ENCODE results near the gene AFF1.

Gene AFF1

DNA sequence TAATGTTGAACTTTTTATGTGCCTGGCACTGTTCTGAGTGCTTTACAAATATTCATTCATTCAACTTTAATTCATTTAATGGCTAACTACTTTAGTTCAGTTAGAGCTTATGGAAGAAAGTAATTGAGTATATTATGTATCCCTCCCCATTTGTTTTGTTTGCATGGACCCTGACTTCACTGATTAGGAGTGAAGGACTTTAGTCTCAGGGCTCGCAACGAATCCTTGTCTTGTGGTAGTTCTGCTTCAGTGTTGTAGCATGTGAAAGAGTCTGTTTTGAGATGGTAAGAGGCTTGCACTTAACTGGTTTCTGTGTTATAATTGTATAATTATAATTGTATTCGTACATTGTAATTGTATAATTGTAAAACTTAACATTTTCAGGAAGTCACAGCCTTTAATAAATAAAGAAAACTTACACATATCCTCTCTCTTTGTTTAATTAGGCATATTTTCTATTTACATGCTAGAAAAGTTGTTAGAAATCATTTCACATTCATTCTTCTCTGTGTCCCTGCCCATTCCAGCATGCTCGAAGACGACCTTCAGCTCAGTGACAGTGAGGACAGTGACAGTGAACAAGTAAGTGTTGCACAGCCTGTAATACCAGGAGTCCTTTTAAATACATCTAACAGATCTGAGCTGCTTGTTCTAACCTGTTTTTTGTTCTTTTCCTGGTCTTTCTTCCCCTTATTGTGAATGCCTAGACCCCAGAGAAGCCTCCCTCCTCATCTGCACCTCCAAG is 170.5 kb downstream of the AFF1 start:
- peaks cover 69% of the 10 kb centered on the region for H3K4me1 ChIP-seq (ENCODE audit: control insufficient read depth, insufficient read depth, low read length)
- H3K9me3 ChIP-seq (ENCODE audit: control insufficient read depth, low read length), result no peaks in the 10 kb centered on the region
- H3K4me3 ChIP-seq (ENCODE audit: low read length), result no peak overlapping the region
- H3K9ac ChIP-seq (ENCODE audit: low read length), result peak overlapping the region; percentile 61
- no peak for DNase-seq (ENCODE audit: low read depth)
- H3K36me3 ChIP-seq (ENCODE audit: control insufficient read depth, insufficient read depth, low read length, severe bottlenecking), result peaks cover 20% of the 10 kb centered on the region
- H3K27me3 ChIP-seq (replicated peaks; ENCODE audit: control insufficient read depth, insufficient read depth, low read length), result no peaks in the 10 kb centered on the region

DNA sequence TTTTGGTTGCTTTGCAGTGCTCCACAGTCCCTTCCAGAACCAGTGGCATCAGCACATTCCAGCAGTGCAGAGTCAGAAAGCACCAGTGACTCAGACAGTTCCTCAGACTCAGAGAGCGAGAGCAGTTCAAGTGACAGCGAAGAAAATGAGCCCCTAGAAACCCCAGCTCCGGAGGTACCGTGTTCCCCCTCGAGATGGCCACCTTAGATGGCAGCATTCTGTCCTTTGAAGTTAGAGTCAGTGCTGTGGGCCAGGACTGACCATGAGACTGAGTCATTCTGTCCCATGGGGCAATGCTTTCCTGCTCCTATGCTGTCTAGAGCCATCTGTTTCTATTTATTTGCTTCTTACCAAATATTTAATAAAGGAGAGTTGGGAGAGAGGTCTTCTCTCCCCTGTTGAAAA is 173.3 kb downstream of the AFF1 start:
- Histone ChIP-seq H3K36me3 (ENCODE audit: control insufficient read depth, insufficient read depth, low read length, severe bottlenecking) (peaks cover 29% of the 10 kb centered on the region), H3K9ac (ENCODE audit: low read length) (peak overlapping the region; percentile 14), H3K9me3 (ENCODE audit: control insufficient read depth, low read length) (no peaks in the 10 kb centered on the region), H3K27me3 (replicated peaks; ENCODE audit: control insufficient read depth, insufficient read depth, low read length) (no peaks in the 10 kb centered on the region), H3K4me1 (ENCODE audit: control insufficient read depth, insufficient read depth, low read length) (peaks cover 51% of the 10 kb centered on the region), H3K4me3 (ENCODE audit: low read length) (peak overlapping the region; percentile 55)
- DNase-seq (ENCODE audit: low read depth), result peak; percentile 92

DNA sequence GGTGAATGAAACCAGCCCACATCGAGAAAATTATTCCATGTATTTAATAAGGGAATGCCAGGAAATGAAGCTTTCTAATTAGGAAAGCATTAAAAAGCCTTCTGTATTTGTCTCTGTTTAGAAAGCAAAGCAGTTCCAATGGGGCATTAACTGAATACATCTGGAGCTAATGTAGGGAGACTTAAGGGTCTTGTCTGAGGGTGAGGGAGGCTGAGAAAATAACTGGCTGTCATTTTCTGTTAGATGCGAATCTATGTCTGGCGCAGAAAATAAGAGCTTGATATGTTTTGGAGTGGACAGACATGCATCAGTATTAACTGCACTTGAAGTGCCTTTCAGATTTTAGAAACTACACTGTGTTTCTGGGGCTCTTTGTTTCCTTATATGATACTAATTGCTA is 174.3 kb downstream of the AFF1 start:
- H3K4me1 ChIP-seq (ENCODE audit: control insufficient read depth, insufficient read depth, low read length), result peaks cover 41% of the 10 kb centered on the region
- H3K27me3 ChIP-seq (replicated peaks; ENCODE audit: control insufficient read depth, insufficient read depth, low read length), result no peaks in the 10 kb centered on the region
- no peaks in the 10 kb centered on the region for H3K9me3 ChIP-seq (ENCODE audit: control insufficient read depth, low read length)
- peaks cover 30% of the 10 kb centered on the region for H3K36me3 ChIP-seq (ENCODE audit: control insufficient read depth, insufficient read depth, low read length, severe bottlenecking)
- H3K9ac ChIP-seq (ENCODE audit: low read length), result peak overlapping the region; percentile 14
- DNase-seq (ENCODE audit: low read depth), result no peak
- no peak overlapping the region for H3K4me3 ChIP-seq (ENCODE audit: low read length)

DNA sequence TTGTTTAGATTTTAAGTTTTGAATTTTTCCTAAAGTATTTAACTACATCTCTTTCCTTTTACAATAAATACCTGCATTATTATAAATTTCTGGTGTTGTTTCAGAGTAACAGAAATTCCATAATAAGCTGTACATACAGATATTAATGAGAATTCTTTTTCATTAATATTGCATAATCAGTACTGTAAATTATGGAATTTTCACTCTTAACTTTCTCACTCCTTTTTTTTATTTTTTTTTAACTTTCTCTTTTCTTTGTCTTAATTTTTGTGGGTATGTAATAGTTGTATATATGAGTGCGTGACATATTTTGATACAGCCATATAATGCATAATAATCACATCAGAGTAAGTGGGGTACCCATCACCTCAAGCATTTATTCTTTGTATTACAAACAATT is 175.1 kb downstream of the AFF1 start:
- DNase-seq (ENCODE audit: low read depth), result no peak
- no peaks in the 10 kb centered on the region for H3K27me3 ChIP-seq (replicated peaks; ENCODE audit: control insufficient read depth, insufficient read depth, low read length)
- peaks cover 34% of the 10 kb centered on the region for H3K4me1 ChIP-seq (ENCODE audit: control insufficient read depth, insufficient read depth, low read length)
- peaks cover 34% of the 10 kb centered on the region for H3K36me3 ChIP-seq (ENCODE audit: control insufficient read depth, insufficient read depth, low read length, severe bottlenecking)
- H3K9ac ChIP-seq (ENCODE audit: low read length), result no peak overlapping the region
- no peaks in the 10 kb centered on the region for H3K9me3 ChIP-seq (ENCODE audit: control insufficient read depth, low read length)
- H3K4me3 ChIP-seq (ENCODE audit: low read length), result no peak overlapping the region

DNA sequence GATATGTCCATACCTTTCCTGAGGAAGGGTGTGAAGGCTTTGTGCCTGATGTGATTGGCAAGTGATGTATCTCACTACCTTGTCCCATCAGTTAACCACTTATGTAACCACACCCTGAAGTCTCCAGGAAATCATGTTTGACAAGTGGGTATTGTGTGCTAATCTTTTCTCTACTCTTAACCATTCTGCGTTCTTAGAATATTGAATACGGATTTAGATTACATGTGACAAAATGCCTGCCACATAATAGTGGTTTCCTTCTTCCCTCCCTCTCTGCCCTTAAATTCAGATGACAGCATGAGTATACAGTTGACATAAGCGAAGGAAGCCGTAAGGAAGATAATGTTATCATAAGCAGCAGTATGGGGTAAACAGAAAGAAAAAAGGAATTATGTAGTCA is 177.3 kb downstream of the AFF1 start:
- Histone ChIP-seq H3K4me1 (ENCODE audit: control insufficient read depth, insufficient read depth, low read length) (peaks cover 44% of the 10 kb centered on the region), H3K27me3 (replicated peaks; ENCODE audit: control insufficient read depth, insufficient read depth, low read length) (no peaks in the 10 kb centered on the region), H3K36me3 (ENCODE audit: control insufficient read depth, insufficient read depth, low read length, severe bottlenecking) (peaks cover 38% of the 10 kb centered on the region), H3K9ac (ENCODE audit: low read length) (no peak overlapping the region), H3K4me3 (ENCODE audit: low read length) (no peak overlapping the region), H3K9me3 (ENCODE audit: control insufficient read depth, low read length) (no peaks in the 10 kb centered on the region)
- no peak for DNase-seq (ENCODE audit: low read depth)

DNA sequence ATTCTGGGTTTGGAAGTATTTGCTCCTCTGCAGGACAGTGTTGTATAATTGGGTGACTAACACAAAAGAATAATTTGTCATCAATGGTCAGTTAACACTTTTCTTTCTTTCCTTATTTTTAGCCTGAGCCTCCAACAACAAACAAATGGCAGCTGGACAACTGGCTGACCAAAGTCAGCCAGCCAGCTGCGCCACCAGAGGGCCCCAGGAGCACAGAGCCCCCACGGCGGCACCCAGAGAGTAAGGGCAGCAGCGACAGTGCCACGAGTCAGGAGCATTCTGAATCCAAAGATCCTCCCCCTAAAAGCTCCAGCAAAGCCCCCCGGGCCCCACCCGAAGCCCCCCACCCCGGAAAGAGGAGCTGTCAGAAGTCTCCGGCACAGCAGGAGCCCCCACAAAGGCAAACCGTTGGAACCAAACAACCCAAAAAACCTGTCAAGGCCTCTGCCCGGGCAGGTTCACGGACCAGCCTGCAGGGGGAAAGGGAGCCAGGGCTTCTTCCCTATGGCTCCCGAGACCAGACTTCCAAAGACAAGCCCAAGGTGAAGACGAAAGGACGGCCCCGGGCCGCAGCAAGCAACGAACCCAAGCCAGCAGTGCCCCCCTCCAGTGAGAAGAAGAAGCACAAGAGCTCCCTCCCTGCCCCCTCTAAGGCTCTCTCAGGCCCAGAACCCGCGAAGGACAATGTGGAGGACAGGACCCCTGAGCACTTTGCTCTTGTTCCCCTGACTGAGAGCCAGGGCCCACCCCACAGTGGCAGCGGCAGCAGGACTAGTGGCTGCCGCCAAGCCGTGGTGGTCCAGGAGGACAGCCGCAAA is 179.6 kb downstream of the AFF1 start:
- no peak for DNase-seq (ENCODE audit: low read depth)
- Histone ChIP-seq H3K4me1 (ENCODE audit: control insufficient read depth, insufficient read depth, low read length) (peaks cover 29% of the 10 kb centered on the region), H3K27me3 (replicated peaks; ENCODE audit: control insufficient read depth, insufficient read depth, low read length) (no peaks in the 10 kb centered on the region), H3K36me3 (ENCODE audit: control insufficient read depth, insufficient read depth, low read length, severe bottlenecking) (peaks cover 50% of the 10 kb centered on the region), H3K9ac (ENCODE audit: low read length) (no peak overlapping the region), H3K9me3 (ENCODE audit: control insufficient read depth, low read length) (no peaks in the 10 kb centered on the region), H3K4me3 (ENCODE audit: low read length) (no peak overlapping the region)

DNA sequence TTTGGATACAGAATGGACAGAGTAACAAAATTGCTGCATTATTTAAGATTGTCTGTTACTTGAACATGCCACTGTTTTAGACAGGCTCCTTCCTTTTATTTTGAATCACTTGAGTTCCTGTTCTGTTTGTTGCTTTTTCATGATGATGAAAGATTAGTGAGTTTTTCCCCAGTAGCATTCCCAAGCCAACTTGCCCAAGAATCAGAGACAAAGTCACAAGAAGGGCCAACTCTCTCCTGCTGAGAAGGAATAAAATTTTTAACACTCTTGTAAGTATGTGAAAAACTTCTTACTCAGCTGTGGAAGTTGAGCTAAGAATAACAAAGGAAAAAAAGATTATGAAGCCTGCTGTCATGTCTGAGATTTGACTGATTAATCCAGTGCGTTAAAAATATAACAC is 181.4 kb downstream of the AFF1 start:
- DNase-seq (ENCODE audit: low read depth), result peak; percentile 34
- peaks cover 57% of the 10 kb centered on the region for H3K36me3 ChIP-seq (ENCODE audit: control insufficient read depth, insufficient read depth, low read length, severe bottlenecking)
- H3K4me1 ChIP-seq (ENCODE audit: control insufficient read depth, insufficient read depth, low read length), result peaks cover 40% of the 10 kb centered on the region
- no peaks in the 10 kb centered on the region for H3K27me3 ChIP-seq (replicated peaks; ENCODE audit: control insufficient read depth, insufficient read depth, low read length)
- H3K4me3 ChIP-seq (ENCODE audit: low read length), result no peak overlapping the region
- H3K9me3 ChIP-seq (ENCODE audit: control insufficient read depth, low read length), result no peaks in the 10 kb centered on the region
- peak overlapping the region; percentile 39 for H3K9ac ChIP-seq (ENCODE audit: low read length)

DNA sequence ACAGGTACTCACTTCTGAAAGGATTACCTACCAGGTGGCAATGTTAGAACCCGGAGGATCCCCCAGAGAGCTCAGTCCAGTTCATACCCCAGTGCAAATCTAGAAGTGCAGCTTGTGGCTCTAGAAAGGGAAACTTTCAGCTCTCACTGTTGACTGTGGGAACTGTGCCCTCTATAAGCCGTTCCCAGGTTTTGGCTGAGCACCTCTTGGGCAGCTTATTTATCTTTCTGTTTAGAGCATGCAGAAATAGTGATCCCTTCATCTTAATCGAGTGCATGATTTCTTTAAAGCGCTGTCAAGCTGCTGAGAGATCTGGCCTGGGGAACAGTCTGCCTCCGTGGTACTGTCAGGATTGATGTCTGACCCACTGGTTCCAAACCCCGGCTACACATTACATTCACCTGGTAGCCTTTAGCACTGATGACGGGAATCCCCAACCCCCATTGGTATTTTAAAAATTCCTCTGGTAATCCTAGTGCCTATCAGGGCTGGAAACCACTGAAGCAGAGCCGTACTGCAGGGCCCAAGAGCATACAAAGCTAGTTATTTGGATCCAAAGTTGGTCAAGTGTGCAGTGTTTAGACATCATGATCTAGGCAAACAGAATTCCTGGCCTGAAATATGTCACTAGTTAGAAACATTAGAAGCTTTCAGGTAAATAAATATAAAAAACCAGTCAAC is 182.4 kb downstream of the AFF1 start:
- Histone ChIP-seq H3K9me3 (ENCODE audit: control insufficient read depth, low read length) (no peaks in the 10 kb centered on the region), H3K4me3 (ENCODE audit: low read length) (no peak overlapping the region), H3K27me3 (replicated peaks; ENCODE audit: control insufficient read depth, insufficient read depth, low read length) (no peaks in the 10 kb centered on the region), H3K9ac (ENCODE audit: low read length) (no peak overlapping the region), H3K4me1 (ENCODE audit: control insufficient read depth, insufficient read depth, low read length) (peaks cover 50% of the 10 kb centered on the region), H3K36me3 (ENCODE audit: control insufficient read depth, insufficient read depth, low read length, severe bottlenecking) (peaks cover 51% of the 10 kb centered on the region)
- no peak for DNase-seq (ENCODE audit: low read depth)

DNA sequence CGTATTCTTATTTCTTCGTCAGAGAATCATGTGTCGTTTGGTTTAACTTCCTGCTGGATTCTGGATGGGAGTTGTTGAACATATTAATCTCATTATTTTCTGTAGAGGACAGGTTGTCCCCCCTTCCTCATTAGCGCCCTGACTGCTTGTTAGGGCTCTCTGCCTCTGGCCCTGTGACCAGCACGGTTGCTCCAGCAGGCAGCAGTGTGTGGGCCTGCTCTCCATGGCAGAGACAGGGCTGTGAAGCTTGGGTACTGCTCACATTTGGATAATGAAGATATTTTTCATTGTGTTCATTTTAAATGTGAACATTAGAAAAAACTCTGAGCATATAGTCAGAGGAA is 182.9 kb downstream of the AFF1 start:
- no peaks in the 10 kb centered on the region for H3K9me3 ChIP-seq (ENCODE audit: control insufficient read depth, low read length)

DNA sequence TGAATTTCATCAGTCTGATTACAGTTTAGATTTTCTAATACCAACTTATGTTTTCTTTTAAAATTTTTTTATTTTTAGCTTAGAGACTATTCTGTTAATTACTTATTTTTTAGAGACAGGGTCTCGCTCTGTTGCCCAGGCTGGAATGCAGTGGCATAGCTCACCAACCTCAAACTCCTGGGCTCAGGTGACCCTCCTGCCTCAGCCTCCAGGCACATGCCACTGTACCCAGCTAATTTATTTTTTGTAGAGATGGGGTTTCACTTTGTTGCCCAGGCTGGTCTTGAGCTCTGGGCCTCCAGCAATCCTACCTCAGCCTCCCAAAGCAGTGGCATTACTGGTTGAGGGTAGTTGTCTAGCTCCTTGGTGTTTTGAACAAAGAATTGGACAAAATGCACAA is 183.6 kb downstream of the AFF1 start:
- Histone ChIP-seq H3K9ac (ENCODE audit: low read length) (no peak overlapping the region), H3K36me3 (ENCODE audit: control insufficient read depth, insufficient read depth, low read length, severe bottlenecking) (peaks cover 42% of the 10 kb centered on the region), H3K9me3 (ENCODE audit: control insufficient read depth, low read length) (no peaks in the 10 kb centered on the region), H3K4me1 (ENCODE audit: control insufficient read depth, insufficient read depth, low read length) (peaks cover 53% of the 10 kb centered on the region), H3K4me3 (ENCODE audit: low read length) (no peak overlapping the region), H3K27me3 (replicated peaks; ENCODE audit: control insufficient read depth, insufficient read depth, low read length) (no peaks in the 10 kb centered on the region)
- DNase-seq (ENCODE audit: low read depth), result no peak

More for the DNA sequence above, 182.9 kb downstream of the AFF1 start:
- DNase-seq (ENCODE audit: low read depth), result no peak
- Histone ChIP-seq H3K9ac (ENCODE audit: low read length) (no peak overlapping the region), H3K36me3 (ENCODE audit: control insufficient read depth, insufficient read depth, low read length, severe bottlenecking) (peaks cover 48% of the 10 kb centered on the region), H3K27me3 (replicated peaks; ENCODE audit: control insufficient read depth, insufficient read depth, low read length) (no peaks in the 10 kb centered on the region), H3K4me1 (ENCODE audit: control insufficient read depth, insufficient read depth, low read length) (peaks cover 53% of the 10 kb centered on the region), H3K4me3 (ENCODE audit: low read length) (no peak overlapping the region)

DNA sequence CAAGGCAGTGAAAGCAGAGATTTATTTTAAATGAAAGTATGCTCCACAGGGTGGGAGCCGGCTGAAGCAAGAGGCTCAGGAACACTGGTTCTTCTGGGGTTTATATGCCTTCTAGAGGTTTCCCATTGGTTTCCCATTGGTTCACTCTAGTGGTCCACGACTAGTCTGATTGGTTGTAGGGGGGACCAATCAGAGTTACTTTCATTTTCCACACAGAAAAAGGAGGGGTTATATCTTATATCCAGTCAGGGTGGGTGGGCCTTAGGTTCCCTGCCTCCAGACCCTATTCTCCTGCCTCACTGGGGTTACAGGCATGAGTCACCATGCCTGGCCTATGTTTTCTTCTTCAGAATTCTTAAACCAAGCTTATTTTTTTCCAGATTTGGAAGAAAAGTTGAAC is 184.0 kb downstream of the AFF1 start:
- no peak overlapping the region for H3K4me3 ChIP-seq (ENCODE audit: low read length)
- peaks cover 42% of the 10 kb centered on the region for H3K36me3 ChIP-seq (ENCODE audit: control insufficient read depth, insufficient read depth, low read length, severe bottlenecking)
- H3K4me1 ChIP-seq (ENCODE audit: control insufficient read depth, insufficient read depth, low read length), result peaks cover 53% of the 10 kb centered on the region
- H3K9me3 ChIP-seq (ENCODE audit: control insufficient read depth, low read length), result no peaks in the 10 kb centered on the region
- peak; percentile 17 for DNase-seq (ENCODE audit: low read depth)
- H3K27me3 ChIP-seq (replicated peaks; ENCODE audit: control insufficient read depth, insufficient read depth, low read length), result no peaks in the 10 kb centered on the region
- H3K9ac ChIP-seq (ENCODE audit: low read length), result no peak overlapping the region

Data from adipocyte (in vitro differentiated cells).